ENCODE results near the gene MPDU1.
A peak's percentile ranks its signal among the peaks of the same experiment; 100 is the strongest.

The MPDU1 gene

GRCh38 chr17:7583253-7584109 is at the start of gene MPDU1:
TSS of gene MPDU1 (plus strand) at chr17:7583852. CDS start at chr17:7583863, 11 bp downstream.
- DNase-seq (ENCODE audit: low read depth in 2 of 3, low spot score in 1 of 3), result peak; percentile 90 to 96 (median 94)

- DNase-seq (ENCODE audit: low read depth in 2 of 3, low spot score in 1 of 3), result no peak
These were observed 45.6 kb upstream of the MPDU1 start for GRCh38 chr17:7538050-7538449.

- no peak for DNase-seq (ENCODE audit: low read depth in 2 of 3, low spot score in 1 of 3)
These were observed 44.6 kb upstream of the MPDU1 start for GRCh38 chr17:7538891-7539545.

- no peak for DNase-seq (ENCODE audit: low read depth in 2 of 3, low spot score in 1 of 3)
These were observed 42.5 kb upstream of the MPDU1 start for GRCh38 chr17:7541074-7541621.

GRCh38 chr17:7544911-7545310 is 38.7 kb upstream of the MPDU1 start:
- DNase-seq (ENCODE audit: low read depth in 2 of 3, low spot score in 1 of 3), result no peak

- DNase-seq (ENCODE audit: low read depth in 2 of 3, low spot score in 1 of 3), result no peak
These were observed 34.9 kb upstream of the MPDU1 start, which contains the start of gene TNFSF12 for GRCh38 chr17:7548585-7549400. TSS of gene TNFSF12 (plus strand) at chr17:7549058. CDS start at chr17:7549154, 96 bp downstream.

GRCh38 chr17:7549401-7550055 is 34.1 kb upstream of the MPDU1 start:
- no peak for DNase-seq (ENCODE audit: low read depth in 2 of 3, low spot score in 1 of 3)

- DNase-seq (ENCODE audit: low read depth in 2 of 3, low spot score in 1 of 3), result no peak
These were observed 33.3 kb upstream of the MPDU1 start for GRCh38 chr17:7550344-7550743.

GRCh38 chr17:7551396-7551795 is 32.3 kb upstream of the MPDU1 start:
- no peak for DNase-seq (ENCODE audit: low read depth in 2 of 3, low spot score in 1 of 3)

- no peak for DNase-seq (ENCODE audit: low read depth in 2 of 3, low spot score in 1 of 3)
These were observed 31.0 kb upstream of the MPDU1 start for GRCh38 chr17:7552621-7553051.

- no peak for DNase-seq (ENCODE audit: low read depth in 2 of 3, low spot score in 1 of 3)
These were observed 30.3 kb upstream of the MPDU1 start for GRCh38 chr17:7553356-7553755.

GRCh38 chr17:7555320-7555948 is 28.2 kb upstream of the MPDU1 start:
- no peak for DNase-seq (ENCODE audit: low read depth in 2 of 3, low spot score in 1 of 3)

- DNase-seq (ENCODE audit: low read depth in 2 of 3, low spot score in 1 of 3), result no peak
These were observed 27.0 kb upstream of the MPDU1 start for GRCh38 chr17:7556627-7557026.

GRCh38 chr17:7557147-7557764 is 26.4 kb upstream of the MPDU1 start:
- no peak for DNase-seq (ENCODE audit: low read depth in 2 of 3, low spot score in 1 of 3)

GRCh38 chr17:7557775-7558543 is 25.7 kb upstream of the MPDU1 start:
- no peak for DNase-seq (ENCODE audit: low read depth in 2 of 3, low spot score in 1 of 3)

- DNase-seq (ENCODE audit: low read depth in 2 of 3, low spot score in 1 of 3), result no peak
These were observed 24.9 kb upstream of the MPDU1 start, which contains the start of gene TNFSF13 for GRCh38 chr17:7558544-7559319. TSS of gene TNFSF13 (plus strand) at chr17:7558750. CDS start at chr17:7559040, 290 bp downstream.

GRCh38 chr17:7559320-7560171 is 24.1 kb upstream of the MPDU1 start:
- DNase-seq (ENCODE audit: low read depth in 2 of 3, low spot score in 1 of 3), result no peak
